Measurements from ENCODE around the gene SFT2D2. TPM values are rescaled to one million over a fixed set of nuclear protein-coding genes. Genes with fewer than 3 reads are reported as not detected.
"Not testable (repeated sequence)": the region's sequence is repeated elsewhere in the genome, so short reads cannot be mapped to it uniquely, and the experiment has no call there.

Gene SFT2D2
- total RNA-seq = 49.6 and 52.9 TPM in 2 replicates
- long read RNA-seq, full-length matches to known transcripts = 6 of 20 reads
- long read RNA-seq, partial matches to known transcripts = 3 of 20 reads
- long read RNA-seq, other reads (novel, unspliced or antisense) = 11 of 20 reads

DNA sequence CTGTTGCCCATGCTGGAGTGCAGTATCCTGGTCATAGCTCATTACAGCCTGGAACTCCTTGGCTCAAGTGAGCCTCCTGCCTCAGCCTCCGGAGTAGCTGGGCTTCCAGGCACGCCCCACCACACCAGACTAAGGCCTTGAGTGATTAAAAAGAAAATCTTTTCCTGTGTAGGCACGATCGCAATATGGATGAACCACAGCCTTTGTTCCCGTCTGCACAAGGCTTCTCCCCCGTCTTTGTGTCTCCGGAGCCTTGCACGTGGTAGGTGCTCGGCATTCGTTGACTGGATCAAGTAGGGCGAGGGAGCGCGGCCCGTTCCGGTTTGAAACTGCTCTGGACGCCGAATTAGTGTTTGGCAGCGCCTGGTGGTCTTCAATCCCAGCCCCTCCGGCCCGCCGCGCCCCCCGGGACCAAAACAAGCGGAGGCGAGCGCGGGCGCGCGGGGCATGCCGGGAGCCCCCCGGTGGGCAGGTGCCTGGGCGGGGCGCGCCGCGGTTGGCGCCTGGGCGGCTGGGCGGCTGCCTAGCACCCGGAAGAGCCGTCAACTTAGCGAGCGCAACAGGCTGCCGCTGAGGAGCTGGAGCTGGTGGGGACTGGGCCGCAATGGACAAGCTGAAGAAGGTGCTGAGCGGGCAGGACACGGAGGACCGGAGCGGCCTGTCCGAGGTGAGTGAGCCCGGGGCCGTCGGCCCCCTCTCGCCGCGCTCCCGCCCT, at the start of gene SFT2D2:
SFT2D2 (plus strand) TSS at position 529 of the 715 bp plus-strand sequence; CDS start at position 605, 76 bp downstream.
- H3K4me1 Mint-ChIP-seq = peaks cover 39% of the 10 kb centered on the region
- peak within 1 kb of the TSS; percentile 93 for H3K4me3 Mint-ChIP-seq
- peak; percentile 64 for DNase-seq (ENCODE audit: low read depth, low spot score)
- H3K27me3 Mint-ChIP-seq (ENCODE audit: low read depth) = peaks cover 3% of the 10 kb centered on the region
- H3K9me3 Mint-ChIP-seq = peaks cover 4% of the 10 kb centered on the region
- H3K27ac Mint-ChIP-seq (ENCODE audit: unreplicated experiment) = peak within 1 kb of the TSS; percentile 99
- TF ChIP-seq, protein P1, sequence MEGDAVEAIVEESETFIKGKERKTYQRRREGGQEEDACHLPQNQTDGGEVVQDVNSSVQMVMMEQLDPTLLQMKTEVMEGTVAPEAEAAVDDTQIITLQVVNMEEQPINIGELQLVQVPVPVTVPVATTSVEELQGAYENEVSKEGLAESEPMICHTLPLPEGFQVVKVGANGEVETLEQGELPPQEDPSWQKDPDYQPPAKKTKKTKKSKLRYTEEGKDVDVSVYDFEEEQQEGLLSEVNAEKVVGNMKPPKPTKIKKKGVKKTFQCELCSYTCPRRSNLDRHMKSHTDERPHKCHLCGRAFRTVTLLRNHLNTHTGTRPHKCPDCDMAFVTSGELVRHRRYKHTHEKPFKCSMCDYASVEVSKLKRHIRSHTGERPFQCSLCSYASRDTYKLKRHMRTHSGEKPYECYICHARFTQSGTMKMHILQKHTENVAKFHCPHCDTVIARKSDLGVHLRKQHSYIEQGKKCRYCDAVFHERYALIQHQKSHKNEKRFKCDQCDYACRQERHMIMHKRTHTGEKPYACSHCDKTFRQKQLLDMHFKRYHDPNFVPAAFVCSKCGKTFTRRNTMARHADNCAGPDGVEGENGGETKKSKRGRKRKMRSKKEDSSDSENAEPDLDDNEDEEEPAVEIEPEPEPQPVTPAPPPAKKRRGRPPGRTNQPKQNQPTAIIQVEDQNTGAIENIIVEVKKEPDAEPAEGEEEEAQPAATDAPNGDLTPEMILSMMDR (conservative IDR thresholded peaks at IDR 0.05) = no peak
- peaks cover 2% of the 10 kb centered on the region for H3K36me3 Mint-ChIP-seq (ENCODE audit: low read depth)

DNA sequence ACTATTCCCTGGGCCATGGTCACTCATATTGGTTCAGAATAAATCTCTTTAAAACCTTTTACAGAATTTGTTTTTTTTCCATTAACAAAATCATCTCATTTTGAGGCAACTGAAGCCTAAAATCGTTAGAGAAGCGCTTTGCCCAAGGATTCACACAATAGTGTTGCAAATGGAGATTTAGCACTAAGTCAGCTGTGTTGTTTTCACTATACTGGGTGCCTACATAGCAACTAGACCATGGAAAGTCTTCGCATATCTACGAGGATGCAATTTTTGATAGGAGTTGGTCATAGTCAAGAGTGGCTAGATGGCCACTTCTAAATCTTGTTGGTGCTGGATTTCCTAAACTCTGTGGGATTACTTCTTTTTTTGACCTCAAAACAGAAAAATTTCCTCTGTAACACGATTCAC, 47.6 kb upstream of the SFT2D2 start:
- no peaks in the 10 kb centered on the region for H3K27me3 Mint-ChIP-seq (ENCODE audit: low read depth)
- no peak overlapping the region for H3K4me3 Mint-ChIP-seq
- DNase-seq (ENCODE audit: low read depth, low spot score) = no peak
- H3K4me1 Mint-ChIP-seq = no peaks in the 10 kb centered on the region
- no peaks in the 10 kb centered on the region for H3K9me3 Mint-ChIP-seq
- no peaks in the 10 kb centered on the region for H3K36me3 Mint-ChIP-seq (ENCODE audit: low read depth)
- H3K27ac Mint-ChIP-seq (ENCODE audit: unreplicated experiment) = no peak overlapping the region
- TF ChIP-seq, protein P1 (conservative IDR thresholded peaks at IDR 0.05) = no peak

DNA sequence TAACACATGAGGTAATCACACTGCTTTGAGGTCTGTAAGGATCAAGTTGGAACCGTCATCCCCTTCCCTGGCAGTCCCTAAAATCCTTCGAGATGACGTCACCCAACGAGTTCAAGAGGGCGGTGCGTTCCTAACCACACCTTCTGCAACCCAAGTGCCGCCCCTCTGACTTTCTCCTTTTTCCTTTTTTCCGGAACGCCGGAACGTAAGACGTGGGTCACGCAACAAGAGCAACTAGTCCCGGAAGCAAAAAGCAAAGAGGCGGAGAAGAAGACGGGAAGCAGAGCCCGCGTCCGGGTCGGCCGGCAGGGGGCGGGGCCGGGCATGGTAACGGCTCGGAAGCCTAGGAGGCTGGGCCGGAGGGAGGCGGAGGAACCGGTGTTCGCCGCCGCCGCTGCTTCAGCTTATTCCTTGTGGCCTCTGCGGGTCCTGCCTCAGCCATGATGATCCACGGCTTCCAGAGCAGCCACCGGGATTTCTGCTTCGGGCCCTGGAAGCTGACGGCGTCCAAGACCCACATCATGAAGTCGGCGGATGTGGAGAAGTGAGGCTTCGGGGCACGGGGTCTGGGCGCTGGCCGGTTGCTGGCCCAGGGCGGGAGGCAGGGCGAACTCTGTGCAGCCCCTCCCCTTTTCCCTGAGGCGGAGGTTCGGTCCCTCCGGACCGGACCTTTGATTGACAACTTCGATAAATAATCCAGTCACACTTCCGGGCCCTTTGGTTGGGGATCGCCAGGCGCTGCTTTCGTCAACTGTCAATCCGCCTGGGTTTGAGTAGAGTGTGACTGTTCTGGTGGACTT, 47.0 kb upstream of the SFT2D2 start, which contains the start of gene TIPRL:
TIPRL (plus strand) TSS at position 325 of the 800 bp plus-strand sequence; CDS start at position 441, 116 bp downstream.
- H3K9me3 Mint-ChIP-seq = no peaks in the 10 kb centered on the region
- H3K4me1 Mint-ChIP-seq = no peaks in the 10 kb centered on the region
- H3K27me3 Mint-ChIP-seq (ENCODE audit: low read depth) = no peaks in the 10 kb centered on the region
- H3K27ac Mint-ChIP-seq (ENCODE audit: unreplicated experiment) = no peak within 1 kb of the TSS
- no peaks in the 10 kb centered on the region for H3K36me3 Mint-ChIP-seq (ENCODE audit: low read depth)
- DNase-seq (ENCODE audit: low read depth, low spot score) = peak; percentile 92
- H3K4me3 Mint-ChIP-seq = no peak within 1 kb of the TSS
- TF ChIP-seq, protein P1 (conservative IDR thresholded peaks at IDR 0.05) = peak; percentile 77

DNA sequence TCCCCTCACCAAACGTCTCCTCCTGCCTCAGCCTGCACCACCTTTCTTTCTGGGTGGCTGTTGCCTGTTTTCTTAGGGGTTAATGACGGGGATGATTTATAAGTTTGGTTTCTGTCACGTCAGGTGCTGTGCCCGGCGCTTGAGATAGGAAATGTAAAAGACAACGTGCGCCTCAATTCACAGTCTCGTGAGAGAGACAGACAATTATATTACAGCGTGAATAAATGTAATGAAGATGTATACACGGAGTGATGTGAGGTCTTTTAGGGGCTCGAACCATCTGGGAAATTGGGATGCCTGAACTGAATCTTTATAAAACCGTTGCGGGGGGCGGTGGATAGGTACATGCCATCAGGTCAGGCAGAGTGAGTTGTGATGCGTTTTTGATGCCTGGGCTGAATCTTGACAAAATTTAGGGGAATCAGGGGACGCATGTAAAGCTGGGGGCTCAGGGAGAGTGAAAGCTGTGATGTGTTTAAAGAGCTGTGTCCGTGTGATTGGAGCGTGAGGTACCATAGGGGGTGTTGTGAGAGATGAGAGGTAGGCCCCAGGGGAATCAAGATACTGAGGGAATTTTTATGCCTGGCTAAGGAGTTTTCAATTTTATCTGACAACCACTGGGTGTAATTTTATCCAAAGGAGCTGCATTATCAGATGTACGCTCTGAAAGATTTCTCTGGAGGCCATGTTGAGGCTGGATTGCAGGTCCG, 46.2 kb upstream of the SFT2D2 start:
- H3K4me1 Mint-ChIP-seq = no peaks in the 10 kb centered on the region
- no peak overlapping the region for H3K27ac Mint-ChIP-seq (ENCODE audit: unreplicated experiment)
- H3K27me3 Mint-ChIP-seq (ENCODE audit: low read depth) = no peaks in the 10 kb centered on the region
- TF ChIP-seq, protein P1 (conservative IDR thresholded peaks at IDR 0.05) = no peak
- no peak for DNase-seq (ENCODE audit: low read depth, low spot score)
- no peaks in the 10 kb centered on the region for H3K9me3 Mint-ChIP-seq
- H3K4me3 Mint-ChIP-seq = no peak overlapping the region
- H3K36me3 Mint-ChIP-seq (ENCODE audit: low read depth) = no peaks in the 10 kb centered on the region

DNA sequence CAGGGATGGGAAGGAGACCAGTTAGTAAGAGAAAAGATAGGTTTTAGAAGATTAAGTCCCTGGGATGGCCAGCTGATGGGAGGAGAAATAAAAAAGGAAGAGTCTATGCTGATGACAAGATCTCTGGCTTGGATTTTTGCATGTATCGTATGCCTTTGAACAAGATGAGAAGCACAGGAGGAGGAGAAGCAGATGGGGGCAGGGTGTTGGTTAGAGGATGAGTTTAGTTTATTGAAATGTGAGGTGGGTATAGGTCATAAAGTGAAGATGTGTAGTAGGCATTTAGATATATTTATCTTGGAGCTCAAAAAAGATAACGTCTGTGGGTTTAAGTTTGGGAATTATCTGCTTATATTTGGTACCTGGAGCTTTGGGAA, 45.7 kb upstream of the SFT2D2 start:
- TF ChIP-seq, protein P1 (conservative IDR thresholded peaks at IDR 0.05) = no peak
- Mint-ChIP-seq H3K27ac (ENCODE audit: unreplicated experiment) (no peak overlapping the region), H3K9me3 (no peaks in the 10 kb centered on the region), H3K27me3 (ENCODE audit: low read depth) (no peaks in the 10 kb centered on the region), H3K36me3 (ENCODE audit: low read depth) (no peaks in the 10 kb centered on the region), H3K4me3 (no peak overlapping the region), H3K4me1 (no peaks in the 10 kb centered on the region)
- no peak for DNase-seq (ENCODE audit: low read depth, low spot score)

DNA sequence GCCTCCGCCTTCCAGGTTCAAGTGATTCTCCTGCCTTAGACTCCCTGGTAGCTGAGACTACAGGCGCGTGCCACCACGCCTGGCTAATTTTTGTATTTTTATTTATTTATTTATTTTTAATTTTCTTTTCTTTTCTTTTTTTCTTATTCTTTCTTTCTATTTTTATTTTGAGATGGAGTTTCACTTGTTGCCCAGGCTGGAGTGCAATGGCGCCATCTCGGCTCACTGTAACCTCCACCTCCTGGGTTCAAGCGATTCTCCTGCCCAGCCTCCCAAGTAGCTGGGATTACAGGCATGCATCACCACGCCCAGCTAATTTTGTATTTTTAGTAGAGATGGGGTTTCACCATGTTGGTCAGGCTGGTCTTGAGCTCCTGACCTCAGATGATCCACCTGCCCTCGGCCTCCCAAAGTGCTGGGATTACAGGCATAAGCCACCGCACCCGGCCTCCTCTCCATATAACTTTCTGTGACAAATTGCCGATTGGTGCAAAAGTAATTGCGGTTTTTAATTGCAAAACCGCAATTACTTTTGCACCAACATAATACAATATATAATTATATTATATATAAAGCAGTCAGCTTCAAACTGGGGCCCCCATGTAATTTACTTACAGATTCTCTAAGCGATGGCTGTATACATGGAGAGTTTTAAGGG, 44.6 kb upstream of the SFT2D2 start:
- H3K9me3 Mint-ChIP-seq; H3K27ac Mint-ChIP-seq (ENCODE audit: unreplicated experiment); H3K4me1 Mint-ChIP-seq; H3K36me3 Mint-ChIP-seq (ENCODE audit: low read depth); H3K27me3 Mint-ChIP-seq (ENCODE audit: low read depth); DNase-seq (ENCODE audit: low read depth, low spot score): not testable (repeated sequence)
- H3K4me3 Mint-ChIP-seq = peak overlapping the region; percentile 64
